HepG2 (cell line): ENCODE measurements around the gene QSOX1. TPM values are rescaled to one million over a fixed set of nuclear protein-coding genes. Genes with fewer than 3 reads are reported as not detected.

Experiments
- AGO1 ChIP-seq: fragments of 200-400 bp; formaldehyde crosslinking; IDR thresholded peaks from 2 replicates; pipeline ENCODE4 v1.6.1; 2017; ENCODE audit warnings: mild to moderate bottlenecking, low read depth, low read length, moderate library complexity; ENCODE audit not compliant: poor library complexity, severe bottlenecking
- ARID2 ChIP-seq: sonication (generic); formaldehyde crosslinking; IDR thresholded peaks from 2 replicates; pipeline ENCODE4 v1.8.1; 2022; ENCODE audit warnings: mild to moderate bottlenecking, missing genetic modification reagents, borderline replicate concordance
- ASH2L ChIP-seq: fragments of 300-600, 200-600 bp; sonication (generic); IDR thresholded peaks from 2 replicates; pipeline ENCODE4 v1.7.0; 2017; ENCODE audit warnings: low read depth, mild to moderate bottlenecking, moderate library complexity, mixed read lengths, low read length; ENCODE audit not compliant: insufficient read length
- ESRRA ChIP-seq: sonication (generic); formaldehyde crosslinking; IDR thresholded peaks from 2 replicates; pipeline ENCODE4 v1.5.1; 2020; ENCODE audit warnings: mild to moderate bottlenecking, low read depth, missing genetic modification reagents
- FOSL2 ChIP-seq: sonication (generic); formaldehyde crosslinking; IDR thresholded peaks from 2 replicates; pipeline ENCODE4 v1.4.0; 2020; ENCODE audit warnings: missing genetic modification reagents
- IRF2 ChIP-seq: IDR thresholded peaks from 2 replicates; pipeline ENCODE4 v1.6.1; 2018; ENCODE audit warnings: missing genetic modification reagents, missing compliant biosample characterization
- KAT8 ChIP-seq: IDR thresholded peaks from 2 replicates; pipeline ENCODE4 v1.6.1; 2016; ENCODE audit warnings: missing genetic modification reagents, missing compliant biosample characterization
- SMAD9 ChIP-seq: sonication (generic); formaldehyde crosslinking; IDR thresholded peaks from 2 replicates; pipeline ENCODE4 v1.5.1; 2020; ENCODE audit warnings: mild to moderate bottlenecking, missing genetic modification reagents
- SMARCE1 ChIP-seq: fragments of 450-650 bp; IDR thresholded peaks from 2 replicates; pipeline ENCODE4 v1.6.1; 2017; ENCODE audit warnings: borderline replicate concordance
- SRSF9 ChIP-seq: fragments of 200-400 bp; formaldehyde crosslinking; IDR thresholded peaks from 2 replicates; pipeline ENCODE4 v1.6.1; 2018; ENCODE audit warnings: borderline replicate concordance, mild to moderate bottlenecking, low read depth, low read length; ENCODE audit not compliant: insufficient read depth, poor library complexity, severe bottlenecking
- ZNF567 ChIP-seq: sonication (generic); formaldehyde crosslinking; IDR thresholded peaks from 2 replicates; pipeline ENCODE4 v1.8.1; 2023; ENCODE audit warnings: mild to moderate bottlenecking, missing genetic modification reagents, borderline replicate concordance
- ZNF614 ChIP-seq: IDR thresholded peaks from 2 replicates; pipeline ENCODE4 v1.6.1; 2018; ENCODE audit warnings: missing biosample characterization, missing genetic modification reagents, inconsistent platforms, borderline replicate concordance
- ZNF792 ChIP-seq: IDR thresholded peaks from 2 replicates; pipeline ENCODE4 v1.6.1; 2016
- polyA plus RNA-seq, 8 experiments: library from polyadenylated mRNA; depleted of rRNA in 3 of 8; stranded (reverse) in 7 of 8; unstranded in 1 of 8; fragments of >200 nt; fragmentation: Illumina TruSeq in 4 of 8; extraction: Trizol in 4 of 8; gene quantifications; 2 replicates each; pipeline versions ENCODE4 v1.2.1 to v1.2.3, GENCODE V29; 2011 to 2016; ENCODE audit warnings: low read depth in 4 of 8, missing spikeins in 1 of 8, mixed read lengths in 1 of 8; ENCODE audit not compliant: insufficient read depth in 1 of 8
- total RNA-seq, 5 experiments: library from RNA; depleted of rRNA; stranded (reverse); fragments of >200 nt; fragmentation: Illumina TruSeq; extraction: Trizol; gene quantifications; 2 replicates each; pipeline ENCODE4 v1.2.3, GENCODE V29; 2016; ENCODE audit warnings: low read depth in 1 of 5
- TF ChIP-seq, protein P1 (sequence below): sonication (generic); formaldehyde crosslinking; IDR thresholded peaks from 2 replicates; pipeline ENCODE4 v1.4.0; 2020; ENCODE audit warnings: missing genetic modification reagents
- TF ChIP-seq, protein P2 (sequence below): sonication (generic); formaldehyde crosslinking; IDR thresholded peaks from 2 replicates; pipeline ENCODE4 v1.5.0; 2020; ENCODE audit warnings: missing genetic modification reagents
- TF ChIP-seq, protein P3 (sequence below): sonication (generic); formaldehyde crosslinking; IDR thresholded peaks from 2 replicates; pipeline ENCODE4 v1.5.0; 2020; ENCODE audit warnings: mild to moderate bottlenecking, missing genetic modification reagents
- TF ChIP-seq, protein P4 (sequence below): sonication (generic); formaldehyde crosslinking; IDR thresholded peaks from 2 replicates; pipeline ENCODE4 v1.4.0; 2020; ENCODE audit warnings: missing genetic modification reagents
- TF ChIP-seq, protein P5 (sequence below): IDR thresholded peaks from 2 replicates; pipeline ENCODE4 v1.6.1; 2018; ENCODE audit warnings: missing genetic modification reagents

The QSOX1 gene
- total and polyA plus RNA-seq, 2 of the 13 experiments (the other 11 are each of a cell fraction or from before 2014, with no cell fraction given): 6.8 to 40.2 TPM

DNA sequence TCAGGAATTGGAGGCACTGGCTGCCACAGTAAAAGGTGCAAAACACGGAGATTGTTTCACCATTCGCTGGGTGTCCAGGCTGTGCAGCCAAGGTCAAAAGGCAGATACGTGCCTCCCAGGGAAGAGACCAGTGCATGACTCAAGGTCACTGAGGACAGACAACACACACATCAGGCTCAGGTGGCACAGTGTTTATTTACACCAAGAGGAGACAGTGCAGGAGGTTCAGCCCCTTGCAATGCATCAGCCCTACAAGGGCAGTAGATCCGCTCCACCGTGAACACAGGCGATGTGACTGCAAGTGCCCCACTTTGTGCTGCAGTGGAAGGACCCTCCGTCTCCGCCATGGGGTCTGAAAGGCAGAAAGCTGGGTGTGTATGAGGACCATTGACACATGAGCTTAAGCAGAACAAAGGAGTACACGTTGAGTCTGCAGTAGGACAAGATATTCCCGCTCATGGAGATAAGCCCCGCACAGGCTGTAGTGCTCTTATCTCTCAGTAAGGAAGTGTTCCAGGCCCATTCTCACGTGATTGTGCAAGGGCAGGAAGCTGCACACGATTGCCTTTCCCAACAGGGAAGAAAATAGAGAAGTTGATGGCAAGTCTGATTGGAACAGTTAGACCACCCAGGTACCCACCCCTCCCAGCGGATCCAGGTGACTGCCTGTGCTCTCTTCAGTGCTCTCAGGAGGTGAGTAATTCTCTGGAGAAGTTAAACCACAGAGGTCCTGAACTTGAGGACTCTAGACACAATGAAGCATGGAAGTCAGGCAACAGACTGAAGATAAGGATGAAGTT is 37.5 kb upstream of the QSOX1 start (continued):
- peak; percentile 100 for TF ChIP-seq ESRRA (CRISPR knock-in tag)
- TF ChIP-seq SRSF9: no peak
- no peak for TF ChIP-seq SMAD9 (CRISPR knock-in tag)
- TF ChIP-seq ZNF567 (CRISPR knock-in tag): no peak
- TF ChIP-seq AGO1: no peak
- TF ChIP-seq, protein P1, sequence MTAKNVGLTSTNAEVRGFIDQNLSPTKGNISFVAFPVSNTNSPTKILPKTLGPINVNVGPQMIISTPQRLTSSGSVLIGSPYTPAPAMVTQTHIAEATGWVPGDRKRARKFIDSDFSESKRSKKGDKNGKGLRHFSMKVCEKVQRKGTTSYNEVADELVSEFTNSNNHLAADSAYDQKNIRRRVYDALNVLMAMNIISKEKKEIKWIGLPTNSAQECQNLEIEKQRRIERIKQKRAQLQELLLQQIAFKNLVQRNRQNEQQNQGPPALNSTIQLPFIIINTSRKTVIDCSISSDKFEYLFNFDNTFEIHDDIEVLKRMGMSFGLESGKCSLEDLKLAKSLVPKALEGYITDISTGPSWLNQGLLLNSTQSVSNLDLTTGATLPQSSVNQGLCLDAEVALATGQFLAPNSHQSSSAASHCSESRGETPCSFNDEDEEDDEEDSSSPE (CRISPR knock-in tag): peak; percentile 20; the same call in 1 of the 2 replicates
- TF ChIP-seq, protein P2, sequence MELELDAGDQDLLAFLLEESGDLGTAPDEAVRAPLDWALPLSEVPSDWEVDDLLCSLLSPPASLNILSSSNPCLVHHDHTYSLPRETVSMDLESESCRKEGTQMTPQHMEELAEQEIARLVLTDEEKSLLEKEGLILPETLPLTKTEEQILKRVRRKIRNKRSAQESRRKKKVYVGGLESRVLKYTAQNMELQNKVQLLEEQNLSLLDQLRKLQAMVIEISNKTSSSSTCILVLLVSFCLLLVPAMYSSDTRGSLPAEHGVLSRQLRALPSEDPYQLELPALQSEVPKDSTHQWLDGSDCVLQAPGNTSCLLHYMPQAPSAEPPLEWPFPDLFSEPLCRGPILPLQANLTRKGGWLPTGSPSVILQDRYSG (CRISPR knock-in tag): no peak
- TF ChIP-seq ARID2 (CRISPR knock-in tag): no peak
- TF ChIP-seq, protein P3, sequence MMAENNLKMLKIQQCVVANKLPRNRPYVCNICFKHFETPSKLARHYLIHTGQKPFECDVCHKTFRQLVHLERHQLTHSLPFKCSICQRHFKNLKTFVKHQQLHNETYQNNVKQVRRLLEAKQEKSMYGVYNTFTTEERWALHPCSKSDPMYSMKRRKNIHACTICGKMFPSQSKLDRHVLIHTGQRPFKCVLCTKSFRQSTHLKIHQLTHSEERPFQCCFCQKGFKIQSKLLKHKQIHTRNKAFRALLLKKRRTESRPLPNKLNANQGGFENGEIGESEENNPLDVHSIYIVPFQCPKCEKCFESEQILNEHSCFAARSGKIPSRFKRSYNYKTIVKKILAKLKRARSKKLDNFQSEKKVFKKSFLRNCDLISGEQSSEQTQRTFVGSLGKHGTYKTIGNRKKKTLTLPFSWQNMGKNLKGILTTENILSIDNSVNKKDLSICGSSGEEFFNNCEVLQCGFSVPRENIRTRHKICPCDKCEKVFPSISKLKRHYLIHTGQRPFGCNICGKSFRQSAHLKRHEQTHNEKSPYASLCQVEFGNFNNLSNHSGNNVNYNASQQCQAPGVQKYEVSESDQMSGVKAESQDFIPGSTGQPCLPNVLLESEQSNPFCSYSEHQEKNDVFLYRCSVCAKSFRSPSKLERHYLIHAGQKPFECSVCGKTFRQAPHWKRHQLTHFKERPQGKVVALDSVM (CRISPR knock-in tag): no peak; the same call in 1 of the 2 replicates
- TF ChIP-seq KAT8: peak; percentile 50; the same call in 1 of the 2 replicates
- no peak for TF ChIP-seq ASH2L
- TF ChIP-seq, protein P4, sequence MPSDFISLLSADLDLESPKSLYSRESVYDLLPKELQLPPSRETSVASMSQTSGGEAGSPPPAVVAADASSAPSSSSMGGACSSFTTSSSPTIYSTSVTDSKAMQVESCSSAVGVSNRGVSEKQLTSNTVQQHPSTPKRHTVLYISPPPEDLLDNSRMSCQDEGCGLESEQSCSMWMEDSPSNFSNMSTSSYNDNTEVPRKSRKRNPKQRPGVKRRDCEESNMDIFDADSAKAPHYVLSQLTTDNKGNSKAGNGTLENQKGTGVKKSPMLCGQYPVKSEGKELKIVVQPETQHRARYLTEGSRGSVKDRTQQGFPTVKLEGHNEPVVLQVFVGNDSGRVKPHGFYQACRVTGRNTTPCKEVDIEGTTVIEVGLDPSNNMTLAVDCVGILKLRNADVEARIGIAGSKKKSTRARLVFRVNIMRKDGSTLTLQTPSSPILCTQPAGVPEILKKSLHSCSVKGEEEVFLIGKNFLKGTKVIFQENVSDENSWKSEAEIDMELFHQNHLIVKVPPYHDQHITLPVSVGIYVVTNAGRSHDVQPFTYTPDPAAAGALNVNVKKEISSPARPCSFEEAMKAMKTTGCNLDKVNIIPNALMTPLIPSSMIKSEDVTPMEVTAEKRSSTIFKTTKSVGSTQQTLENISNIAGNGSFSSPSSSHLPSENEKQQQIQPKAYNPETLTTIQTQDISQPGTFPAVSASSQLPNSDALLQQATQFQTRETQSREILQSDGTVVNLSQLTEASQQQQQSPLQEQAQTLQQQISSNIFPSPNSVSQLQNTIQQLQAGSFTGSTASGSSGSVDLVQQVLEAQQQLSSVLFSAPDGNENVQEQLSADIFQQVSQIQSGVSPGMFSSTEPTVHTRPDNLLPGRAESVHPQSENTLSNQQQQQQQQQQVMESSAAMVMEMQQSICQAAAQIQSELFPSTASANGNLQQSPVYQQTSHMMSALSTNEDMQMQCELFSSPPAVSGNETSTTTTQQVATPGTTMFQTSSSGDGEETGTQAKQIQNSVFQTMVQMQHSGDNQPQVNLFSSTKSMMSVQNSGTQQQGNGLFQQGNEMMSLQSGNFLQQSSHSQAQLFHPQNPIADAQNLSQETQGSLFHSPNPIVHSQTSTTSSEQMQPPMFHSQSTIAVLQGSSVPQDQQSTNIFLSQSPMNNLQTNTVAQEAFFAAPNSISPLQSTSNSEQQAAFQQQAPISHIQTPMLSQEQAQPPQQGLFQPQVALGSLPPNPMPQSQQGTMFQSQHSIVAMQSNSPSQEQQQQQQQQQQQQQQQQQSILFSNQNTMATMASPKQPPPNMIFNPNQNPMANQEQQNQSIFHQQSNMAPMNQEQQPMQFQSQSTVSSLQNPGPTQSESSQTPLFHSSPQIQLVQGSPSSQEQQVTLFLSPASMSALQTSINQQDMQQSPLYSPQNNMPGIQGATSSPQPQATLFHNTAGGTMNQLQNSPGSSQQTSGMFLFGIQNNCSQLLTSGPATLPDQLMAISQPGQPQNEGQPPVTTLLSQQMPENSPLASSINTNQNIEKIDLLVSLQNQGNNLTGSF (CRISPR knock-in tag): no peak
- TF ChIP-seq, protein P5, sequence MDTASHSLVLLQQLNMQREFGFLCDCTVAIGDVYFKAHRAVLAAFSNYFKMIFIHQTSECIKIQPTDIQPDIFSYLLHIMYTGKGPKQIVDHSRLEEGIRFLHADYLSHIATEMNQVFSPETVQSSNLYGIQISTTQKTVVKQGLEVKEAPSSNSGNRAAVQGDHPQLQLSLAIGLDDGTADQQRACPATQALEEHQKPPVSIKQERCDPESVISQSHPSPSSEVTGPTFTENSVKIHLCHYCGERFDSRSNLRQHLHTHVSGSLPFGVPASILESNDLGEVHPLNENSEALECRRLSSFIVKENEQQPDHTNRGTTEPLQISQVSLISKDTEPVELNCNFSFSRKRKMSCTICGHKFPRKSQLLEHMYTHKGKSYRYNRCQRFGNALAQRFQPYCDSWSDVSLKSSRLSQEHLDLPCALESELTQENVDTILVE (CRISPR knock-in tag): peak; percentile 69; the same call in 1 of the 2 replicates
- peak; percentile 49; the same call in 1 of the 2 replicates for TF ChIP-seq ZNF792
- peak; percentile 78 for TF ChIP-seq FOSL2 (CRISPR knock-in tag)
- peak; percentile 87 for TF ChIP-seq IRF2 (CRISPR knock-in tag)
- TF ChIP-seq SMARCE1: no peak
- TF ChIP-seq ZNF614 (CRISPR knock-in tag): peak; percentile 67; the same call in 1 of the 2 replicates
